ENCODE results near the gene GBX1.

DNA sequence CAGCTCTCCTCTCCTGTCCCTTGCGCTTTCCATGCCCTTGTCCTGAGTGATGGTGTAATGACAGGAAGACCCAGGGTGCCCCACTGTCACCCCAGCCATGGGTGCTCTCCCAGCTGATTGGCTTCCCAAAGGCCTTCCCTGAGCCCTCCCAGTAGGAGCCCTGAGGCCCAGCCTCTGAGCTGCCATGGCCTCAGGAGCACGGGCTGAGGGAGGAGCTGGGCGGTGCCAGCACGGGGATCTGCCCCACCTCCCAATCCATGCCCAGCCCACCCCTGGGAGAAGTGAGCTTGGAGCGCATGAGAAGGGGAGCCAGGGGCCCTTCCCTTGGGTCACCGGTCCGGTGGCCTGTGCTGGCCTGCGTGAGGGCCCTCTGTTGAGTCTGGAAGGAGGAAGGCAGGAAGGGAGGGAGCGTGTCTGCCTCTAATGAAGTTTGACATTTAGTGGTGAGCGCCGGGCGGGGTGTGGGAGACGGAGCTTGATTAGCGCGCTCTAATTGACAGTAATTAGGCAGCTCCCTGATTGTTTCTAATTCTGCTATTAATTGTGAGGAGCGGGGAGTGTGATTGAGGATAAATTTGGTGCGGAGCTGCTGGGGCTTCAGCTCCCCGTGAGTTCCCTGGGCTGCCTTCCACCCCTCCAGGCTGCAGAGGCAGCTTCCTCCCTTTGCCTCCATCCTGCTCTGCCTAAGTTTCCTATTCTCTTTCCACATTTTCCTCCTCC is 28.3 kb downstream of the GBX1 start:
- TF ChIP-seq REST (IDR thresholded peaks at IDR 0.05), result no peak
- TF ChIP-seq RARB (CRISPR knock-in tag; IDR thresholded peaks at IDR 0.05), result no peak
- TF ChIP-seq USF2 (IDR thresholded peaks at IDR 0.05), result no peak
- no peak for TF ChIP-seq EHF (CRISPR knock-in tag; IDR thresholded peaks at IDR 0.05)
- TF ChIP-seq POLR2AphosphoS2 (conservative IDR thresholded peaks at IDR 0.05; ENCODE audit: low read length), result no peak
- TF ChIP-seq, protein P1, sequence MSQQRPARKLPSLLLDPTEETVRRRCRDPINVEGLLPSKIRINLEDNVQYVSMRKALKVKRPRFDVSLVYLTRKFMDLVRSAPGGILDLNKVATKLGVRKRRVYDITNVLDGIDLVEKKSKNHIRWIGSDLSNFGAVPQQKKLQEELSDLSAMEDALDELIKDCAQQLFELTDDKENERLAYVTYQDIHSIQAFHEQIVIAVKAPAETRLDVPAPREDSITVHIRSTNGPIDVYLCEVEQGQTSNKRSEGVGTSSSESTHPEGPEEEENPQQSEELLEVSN (IDR thresholded peaks at IDR 0.05; ENCODE audit: borderline replicate concordance, low read depth), result no peak
- no peak for TF ChIP-seq CTCF (IDR thresholded peaks at IDR 0.05)
- TF ChIP-seq RFX5 (IDR thresholded peaks at IDR 0.05), result no peak
- TF ChIP-seq CHD2 (IDR thresholded peaks at IDR 0.05; ENCODE audit: low read length, partially characterized antibody), result no peak
- TF ChIP-seq RCOR1 (IDR thresholded peaks at IDR 0.05; ENCODE audit: low read depth, low read length), result no peak
- no peak for TF ChIP-seq JUN (IDR thresholded peaks at IDR 0.05)
- TF ChIP-seq BHLHE40 (IDR thresholded peaks at IDR 0.05; ENCODE audit: low read depth, low read length), result no peak
- no peak for TF ChIP-seq HOXB13 (CRISPR knock-in tag; IDR thresholded peaks at IDR 0.05; ENCODE audit: low read depth)
- no peak for TF ChIP-seq TP53 (CRISPR knock-in tag; IDR thresholded peaks at IDR 0.05)
